NCI-H345 treated with DMSO at 0.1 percent for 48 hours (cell line): ENCODE results near the gene ZNF563.

Source experiments
- DNase-seq: peaks from one replicate; lab custom pipeline; 2025; ENCODE audit not compliant: unreplicated experiment; lab: John Stamatoyannopoulos, UW

ZNF563 gene

DNA sequence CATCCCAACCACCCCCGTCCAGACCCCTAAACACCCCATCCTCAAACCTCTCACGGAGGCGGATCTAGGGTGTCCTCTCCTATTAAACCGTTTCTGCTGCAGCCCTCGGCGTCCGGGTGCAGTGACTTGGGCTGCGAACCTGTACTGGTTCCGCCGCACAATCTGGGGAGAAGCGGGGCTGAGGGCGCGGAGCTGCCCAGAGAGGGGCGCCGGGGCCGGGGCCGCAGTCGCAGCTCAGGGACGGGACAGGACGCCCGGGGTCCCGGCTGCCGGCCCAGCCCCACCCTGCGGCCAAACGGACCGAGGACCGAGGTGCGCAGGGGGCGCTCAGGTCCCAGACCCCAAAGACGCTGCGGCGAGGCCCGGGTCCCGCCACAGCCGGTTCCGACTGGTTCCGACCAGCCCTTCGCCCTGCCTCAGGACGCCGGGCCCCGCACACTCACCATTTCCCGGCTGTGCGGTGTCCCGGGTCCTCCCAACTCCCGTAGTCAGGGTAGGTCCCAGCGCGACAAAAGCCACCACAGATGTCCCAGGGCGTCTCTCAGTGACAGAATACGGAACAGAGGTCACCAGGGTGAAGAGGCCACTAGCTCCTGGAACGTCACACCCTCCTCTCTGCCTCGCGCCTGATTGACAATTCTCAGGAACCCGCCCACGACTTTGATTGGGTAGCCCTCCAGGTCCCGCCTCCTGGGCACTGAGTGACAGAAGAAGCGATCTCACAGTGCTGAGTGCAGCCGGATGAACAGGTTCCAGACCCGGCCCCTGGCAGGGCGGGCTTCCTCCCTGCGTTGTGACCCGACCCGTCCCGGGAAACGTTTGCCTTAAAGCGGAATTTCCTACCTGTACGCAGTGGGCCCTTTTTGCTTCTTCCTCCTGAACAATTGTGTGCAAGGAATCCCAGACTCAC is 38.9 kb downstream of the ZNF563 start, which contains the start of gene ZNF44:
Gene ZNF44 (minus strand): TSS at position 635 of the 910 bp plus-strand sequence. CDS start 189 bp downstream, at position 446.
- DNase-seq: peak; percentile 21

DNA sequence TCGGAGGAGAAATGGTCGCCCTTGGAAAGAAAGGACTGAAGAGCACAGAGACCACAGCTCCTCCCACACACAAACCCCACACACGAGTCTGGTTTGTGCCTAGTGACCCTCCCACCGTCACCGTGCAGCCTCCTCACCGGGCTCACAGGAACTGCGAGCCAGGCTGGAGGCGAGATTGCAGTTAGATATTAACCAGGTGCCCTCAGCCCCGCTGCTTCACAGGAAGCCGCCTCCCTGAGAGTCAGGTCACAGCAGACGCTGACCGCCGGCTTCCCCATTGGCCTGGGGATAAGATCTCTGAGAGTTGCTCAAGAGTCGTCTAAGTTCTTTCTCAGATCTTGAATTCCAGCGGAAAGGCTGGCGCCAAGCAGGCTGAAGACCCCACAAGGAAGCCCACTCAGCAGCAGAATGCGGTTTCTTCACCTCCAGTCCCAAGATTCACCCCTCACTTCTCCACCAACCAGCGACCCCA is 39.6 kb downstream of the ZNF563 start:
- no peak for DNase-seq

DNA sequence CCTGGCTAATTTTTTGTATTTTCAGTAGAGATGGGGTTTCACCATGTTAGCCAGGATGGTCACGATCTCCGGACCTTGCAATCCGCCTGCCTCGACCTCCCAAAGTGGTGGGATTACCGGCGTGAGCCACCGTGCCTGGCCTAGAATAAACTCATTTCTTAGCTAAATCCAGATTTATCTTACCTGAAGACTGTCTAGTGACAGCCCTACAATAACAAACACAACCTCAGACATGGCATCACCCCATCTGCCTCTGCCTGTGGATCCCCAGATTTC is 43.7 kb downstream of the ZNF563 start:
- DNase-seq: no peak

DNA sequence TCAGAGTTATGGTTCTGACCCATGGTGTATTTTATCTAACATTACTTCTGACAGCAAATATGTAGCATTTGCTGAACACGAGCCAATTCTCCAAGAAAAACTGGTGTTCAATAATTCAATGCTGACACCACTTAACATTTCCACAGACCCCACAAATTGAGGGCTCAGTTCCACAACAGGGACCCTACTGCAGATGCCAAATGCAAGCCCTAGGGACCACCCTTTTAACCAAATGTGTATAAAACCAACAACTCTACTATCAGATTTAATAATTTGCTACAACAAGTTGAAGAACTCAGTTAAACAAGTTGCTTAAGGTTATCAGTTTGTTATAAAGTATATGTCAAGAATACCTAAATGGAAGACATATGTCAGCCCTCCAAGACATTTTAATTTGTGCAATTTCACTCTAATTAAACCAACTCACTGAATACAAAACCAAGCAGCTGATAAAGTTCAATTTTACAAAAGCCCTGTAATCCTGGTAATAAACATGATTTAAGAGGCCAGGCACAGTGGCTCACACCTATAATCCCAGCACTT is 45.4 kb downstream of the ZNF563 start:
- DNase-seq: no peak

DNA sequence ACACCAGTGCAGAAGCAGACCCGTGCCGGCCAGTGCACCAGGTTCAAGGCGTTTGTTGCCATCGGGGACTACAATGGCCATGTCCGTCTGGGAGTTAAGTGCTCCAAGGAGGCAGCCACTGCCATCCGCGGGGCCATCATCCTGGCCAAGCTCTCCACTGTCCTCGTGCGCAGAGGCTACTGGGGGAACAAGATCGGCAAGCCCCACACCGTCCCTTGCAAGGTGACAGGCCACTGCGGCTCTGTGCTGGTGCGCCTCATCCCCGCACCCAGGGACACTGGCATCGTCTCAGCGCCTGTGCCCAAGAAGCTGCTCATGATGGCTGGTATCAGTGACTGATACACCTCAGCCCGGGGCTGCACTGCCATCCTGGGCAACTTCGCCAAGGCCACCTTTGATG is 48.8 kb downstream of the ZNF563 start:
- DNase-seq: no peak

DNA sequence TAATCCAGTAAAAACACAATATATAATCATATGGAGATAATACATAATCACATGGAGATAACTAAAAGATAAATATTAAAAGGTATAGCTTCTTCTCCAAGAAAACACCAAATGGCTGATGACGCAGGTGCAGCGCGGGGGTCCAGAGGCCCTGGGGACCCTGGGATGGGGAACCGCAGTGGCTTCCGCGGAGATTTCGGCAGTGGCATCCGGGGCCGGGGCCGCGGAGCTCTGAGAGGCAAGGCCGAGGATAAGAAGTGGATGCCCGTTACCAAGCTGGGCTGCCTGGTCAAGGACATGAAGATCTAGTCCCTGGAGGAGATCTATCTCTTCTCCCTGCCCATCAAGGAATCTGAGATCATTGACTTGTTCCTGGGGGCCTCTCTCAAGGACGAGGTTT is 49.2 kb downstream of the ZNF563 start:
- no peak for DNase-seq

DNA sequence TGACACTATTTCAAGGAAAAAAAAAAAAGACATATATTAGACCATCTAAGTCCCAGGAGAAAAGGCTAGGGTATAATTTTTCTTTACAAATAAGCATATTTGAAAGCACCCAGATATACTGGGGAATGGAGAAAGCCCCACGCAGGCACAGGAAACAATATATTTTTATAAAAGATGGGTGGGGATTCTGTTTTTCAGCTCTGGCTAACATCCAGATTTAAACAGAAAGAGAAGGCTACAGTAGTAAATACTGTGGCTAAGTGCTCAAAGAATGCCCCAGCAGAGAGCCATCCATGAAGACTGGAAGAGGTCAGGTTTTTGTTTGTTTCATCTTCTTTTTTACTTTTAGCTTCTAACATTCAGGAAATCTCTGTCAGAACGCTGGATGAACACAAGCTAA is 54.7 kb downstream of the ZNF563 start:
- no peak for DNase-seq

DNA sequence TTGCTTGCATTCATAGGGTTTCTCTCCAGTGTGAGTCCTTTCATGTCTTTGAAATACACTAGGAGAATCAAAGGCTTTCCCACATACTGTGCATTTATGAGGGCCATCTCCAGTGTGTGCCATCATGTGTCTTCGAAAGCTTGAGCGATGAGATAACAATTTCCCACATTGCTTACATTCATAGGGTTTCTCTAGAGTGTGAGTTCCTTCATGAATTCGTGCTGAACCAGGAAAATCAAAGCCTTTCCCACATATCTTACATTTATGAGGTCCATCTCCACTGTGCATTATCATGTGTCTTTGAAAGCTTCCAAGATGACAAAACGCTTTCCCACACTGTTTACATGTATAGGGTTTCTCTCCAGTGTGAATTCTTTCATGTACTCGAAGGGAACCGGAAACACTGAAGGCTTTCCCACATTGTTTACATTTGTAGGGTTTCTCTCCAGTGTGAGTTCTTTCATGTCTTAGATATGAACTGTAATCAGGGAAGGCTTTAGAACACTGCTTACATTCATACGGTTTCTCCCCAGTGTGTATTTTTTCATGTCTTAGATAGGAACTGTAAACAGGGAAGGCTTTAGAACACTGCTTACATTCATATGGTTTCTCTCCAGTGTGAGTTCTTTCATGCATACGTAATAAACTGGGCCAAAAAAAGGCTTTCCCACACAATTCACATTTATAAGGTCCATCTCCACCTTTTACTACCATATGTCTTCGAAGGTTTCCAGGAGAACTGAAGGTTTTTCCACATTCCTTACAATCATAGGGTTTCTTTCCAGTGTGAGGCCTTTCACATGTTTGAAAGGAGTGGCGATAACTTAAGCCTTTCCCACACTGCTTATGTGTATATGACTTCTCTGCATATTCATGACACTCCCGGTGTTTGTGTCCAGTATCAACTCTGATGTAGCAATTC is 60.2 kb downstream of the ZNF563 start:
- DNase-seq: no peak

DNA sequence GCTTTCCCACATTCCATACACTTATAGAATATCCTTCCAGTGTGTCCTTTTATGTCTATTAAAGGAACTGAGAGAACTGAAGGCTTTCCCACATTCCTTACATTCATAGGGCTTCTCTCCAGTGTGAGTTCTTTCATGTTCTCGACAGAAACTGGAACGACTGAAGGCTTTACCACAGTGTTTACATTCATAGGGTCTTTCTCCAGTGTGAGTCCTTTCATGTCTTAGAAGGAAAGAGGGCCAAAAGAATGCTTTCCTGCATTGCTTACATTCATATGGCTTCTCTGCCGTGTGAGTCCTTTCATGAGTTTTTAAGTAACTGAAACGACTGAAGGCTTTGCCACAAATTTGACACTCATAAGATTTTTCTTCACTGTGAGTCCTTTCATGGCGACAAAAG is 61.0 kb downstream of the ZNF563 start:
- no peak for DNase-seq

DNA sequence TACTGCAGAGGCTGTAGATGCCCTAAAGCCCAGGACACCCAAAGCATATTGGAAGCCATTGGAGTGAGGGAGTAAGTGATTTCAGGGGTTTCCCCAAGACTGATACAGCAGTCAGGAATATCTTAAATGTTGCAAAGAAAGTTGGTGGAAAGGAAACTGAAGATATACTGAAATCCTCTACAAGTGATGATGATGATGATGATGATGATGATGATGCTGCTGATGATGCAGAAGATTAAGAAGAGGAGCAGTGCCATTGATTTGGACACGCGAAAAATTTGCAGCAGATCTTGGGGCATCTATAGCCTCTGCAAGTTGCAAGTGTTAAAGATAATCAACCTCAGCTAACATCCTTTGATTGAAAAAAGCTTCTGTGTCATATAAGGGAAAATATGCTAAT is 62.6 kb downstream of the ZNF563 start:
- no peak for DNase-seq
